GM23248 (cell line): ENCODE data around the gene TRIP6. TPM values are rescaled to one million over a fixed set of nuclear protein-coding genes. Genes with fewer than 3 reads are reported as not detected.
"Not testable (repeated sequence)": the region's sequence is repeated elsewhere in the genome, so short reads cannot be mapped to it uniquely, and the experiment has no call there.

Experiments used
- DNase-seq: peaks from one replicate; pipeline ENCODE4 v3.0.0-alpha.2; 2015
- H2AFZ ChIP-seq: fragments of 200-600 bp; sonication (generic); 2 replicates; pipeline ENCODE4 v1.6.1; 2016; ENCODE audit warnings: antibody characterized with exemption
- H3F3A ChIP-seq: fragments of 200-600 bp; sonication (generic); 2 replicates; pipeline ENCODE4 v1.6.1; 2016; ENCODE audit warnings: mild to moderate bottlenecking, antibody characterized with exemption, mixed run types; ENCODE audit not compliant: insufficient read depth
- H3K27ac ChIP-seq: fragments of 200-600 bp; sonication (generic); 2 replicates; pipeline ENCODE4 v1.5.1; 2016; ENCODE audit warnings: mild to moderate bottlenecking
- H3K27me3 ChIP-seq: fragments of 200-600 bp; sonication (generic); replicated peaks from 2 replicates; pipeline ENCODE4 v1.6.1; 2016; ENCODE audit warnings: mild to moderate bottlenecking; ENCODE audit not compliant: insufficient read depth
- H3K36me3 ChIP-seq: fragments of 200-600 bp; sonication (generic); 2 replicates; pipeline ENCODE4 v1.6.1; 2016; ENCODE audit warnings: low read depth, mild to moderate bottlenecking
- H3K4me1 ChIP-seq: fragments of 200-600 bp; sonication (generic); 2 replicates; pipeline ENCODE4 v1.6.1; 2016; ENCODE audit warnings: mild to moderate bottlenecking; ENCODE audit not compliant: insufficient read depth
- H3K4me2 ChIP-seq: fragments of 200-600 bp; sonication (generic); one replicate; pipeline ENCODE4 v1.6.1; 2016; ENCODE audit warnings: mild to moderate bottlenecking; ENCODE audit not compliant: unreplicated experiment
- H3K4me3 ChIP-seq: fragments of 200-600 bp; sonication (generic); 2 replicates; pipeline ENCODE4 v1.5.1; 2016; ENCODE audit warnings: mild to moderate bottlenecking
- H3K79me2 ChIP-seq: fragments of 200-600 bp; sonication (generic); 2 replicates; pipeline ENCODE4 v1.6.1; 2016; ENCODE audit warnings: mild to moderate bottlenecking; ENCODE audit not compliant: insufficient read depth
- H3K9ac ChIP-seq: fragments of 200-600 bp; sonication (generic); 2 replicates; pipeline ENCODE4 v1.6.1; 2016; ENCODE audit warnings: mild to moderate bottlenecking
- H3K9me2 ChIP-seq: fragments of 200-600 bp; sonication (generic); 2 replicates; pipeline ENCODE4 v1.6.1; 2016; ENCODE audit warnings: mixed run types, mild to moderate bottlenecking, moderate library complexity; ENCODE audit not compliant: insufficient read depth
- H3K9me3 ChIP-seq: fragments of 200-600 bp; sonication (generic); one replicate; pipeline ENCODE4 v1.6.1; 2017; ENCODE audit warnings: low read depth
- H4K20me1 ChIP-seq: fragments of 200-600 bp; sonication (generic); 2 replicates; pipeline ENCODE4 v1.6.0; 2016; ENCODE audit not compliant: insufficient read depth
- EZH2 ChIP-seq: fragments of 200-600 bp; sonication (generic); IDR thresholded peaks from 2 replicates; pipeline ENCODE4 v1.6.1; 2018; ENCODE audit warnings: antibody characterized with exemption, mild to moderate bottlenecking; ENCODE audit not compliant: insufficient read depth, poor library complexity, severe bottlenecking
- EZH2phosphoT487 ChIP-seq: fragments of 200-600 bp; sonication (generic); IDR thresholded peaks from 2 replicates; pipeline ENCODE4 v1.6.1; 2018; ENCODE audit warnings: antibody characterized with exemption, moderate library complexity, mild to moderate bottlenecking, low read depth; ENCODE audit not compliant: insufficient read depth
- WGBS, 2 experiments: methylation state at CpG; one replicate each; pipeline ENCODE4 v1.1.6; 2015 to 2017; ENCODE audit warnings: low lambda C conversion rate in 2 of 2, low coverage in 1 of 2; ENCODE audit errors: missing lambda C conversion rate in 2 of 2; 5-methylcytosine and 5-hydroxymethylcytosine counted together
- in situ Hi-C: fragments of 300-500 bp; cut with MboI; formaldehyde crosslinking; loops from 2 replicates; pipeline ENCODE4 v1.15.0; 2020
- polyA plus RNA-seq: library from polyadenylated mRNA; unstranded; fragments of >200 nt; fragmentation: Nextera tagmentation; extraction: Ambion mirVana; gene quantifications from 2 replicates; pipeline ENCODE4 v1.2.1, GENCODE V29; 2016
- total RNA-seq: library from RNA; depleted of rRNA; stranded (reverse); fragments of >200 nt; shearing (Covaris generic); gene quantifications from 2 replicates; pipeline ENCODE4 v1.2.3, GENCODE V29; 2014

The TRIP6 gene
- total and polyA plus RNA-seq, 2 experiments from 2014 or later, result 68.6 to 113 TPM

DNA sequence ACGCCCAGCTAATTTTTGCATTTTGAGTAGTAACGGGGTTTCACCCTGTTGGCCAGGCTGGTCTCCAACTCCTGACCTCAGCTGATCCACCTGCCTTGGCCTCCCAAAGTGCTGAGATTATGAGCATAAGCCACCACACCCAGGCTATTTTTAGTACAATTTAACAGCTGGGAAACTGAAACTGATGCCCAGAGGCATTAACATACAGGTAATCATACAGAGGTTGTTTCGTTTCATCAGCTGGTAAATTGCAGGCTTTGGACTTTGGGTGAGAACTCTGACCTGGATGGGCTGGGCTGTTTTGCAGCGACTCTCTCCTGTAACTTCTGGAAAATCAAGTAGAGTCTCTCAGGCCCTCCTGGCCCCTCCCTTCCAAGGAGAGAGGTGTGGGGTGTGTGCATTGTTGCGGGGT lies 34.7 kb downstream of the TRIP6 start:
- H2AFZ ChIP-seq, result no peak overlapping the region

GRCh38 chr7:100902638-100903037 lies 35.5 kb downstream of the TRIP6 start:
- Histone ChIP-seq H3K9me2 (no peaks in the 10 kb centered on the region), H3K9me3 (no peaks in the 10 kb centered on the region), H3K4me2 (no peak overlapping the region), H3K4me3 (no peak overlapping the region), H3F3A (no peaks in the 10 kb centered on the region), H3K9ac (no peak overlapping the region), H3K4me1 (no peaks in the 10 kb centered on the region), H3K36me3 (no peaks in the 10 kb centered on the region), H3K27ac (no peak overlapping the region), H2AFZ (no peak overlapping the region), H3K79me2 (no peaks in the 10 kb centered on the region), H4K20me1 (no peaks in the 10 kb centered on the region), H3K27me3 (peaks cover 20% of the 10 kb centered on the region)
- WGBS, 2 experiments, result 74 to 76% methylated on average over 7 of the region's 7 CpGs
- no peak for TF ChIP-seq EZH2phosphoT487
- TF ChIP-seq EZH2, result no peak
- in situ Hi-C loops, result loop anchor here (5.0 kb wide), 1 partner anchor 150 kb away; no protein-coding TSS in a partner anchor
- DNase-seq, result no peak

More for the DNA sequence above, 34.7 kb downstream of the TRIP6 start:
- Histone ChIP-seq H4K20me1 (no peaks in the 10 kb centered on the region), H3K9me3 (no peaks in the 10 kb centered on the region), H3K9ac (no peak overlapping the region), H3K27me3 (peaks cover 24% of the 10 kb centered on the region), H3K36me3 (no peaks in the 10 kb centered on the region), H3K4me1 (no peaks in the 10 kb centered on the region), H3K27ac (no peak overlapping the region), H3K4me3 (no peak overlapping the region), H3K9me2 (no peaks in the 10 kb centered on the region), H3K4me2 (no peak overlapping the region), H3F3A (no peaks in the 10 kb centered on the region), H3K79me2 (no peaks in the 10 kb centered on the region)
- in situ Hi-C loops, result loop anchor here (5.0 kb wide), 1 partner anchor 150 kb away; no protein-coding TSS in a partner anchor
- 49 to 59% methylated on average over 5 of the region's 5 CpGs for WGBS, 2 experiments
- TF ChIP-seq EZH2phosphoT487 (no peak), EZH2 (no peak)
- no peak for DNase-seq

DNA sequence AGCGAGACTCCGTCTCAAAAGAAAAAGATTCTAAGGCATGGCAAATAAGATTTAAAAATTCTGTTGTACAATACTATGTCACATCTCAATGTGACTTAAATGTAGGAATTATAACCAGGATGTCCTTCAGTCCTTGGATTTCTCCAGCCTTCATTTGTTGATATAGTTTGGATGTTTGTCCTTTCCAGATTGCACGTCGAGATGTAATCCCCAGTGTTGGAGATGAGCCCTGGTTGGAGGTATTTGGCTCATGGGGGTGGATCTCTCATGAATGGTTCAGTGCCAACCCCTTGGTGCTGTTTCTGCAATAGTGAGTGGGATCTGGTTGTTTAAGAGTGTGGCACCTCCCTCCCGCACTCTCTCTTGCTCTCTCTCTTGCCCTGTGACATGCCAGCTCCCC lies 41.3 kb downstream of the TRIP6 start:
- Histone ChIP-seq H3K36me3 (no peaks in the 10 kb centered on the region), H4K20me1 (no peaks in the 10 kb centered on the region), H3K9ac (no peak overlapping the region), H3K27me3 (no peaks in the 10 kb centered on the region; the same call in 1 of the 2 replicates), H3K27ac (no peak overlapping the region), H3K79me2 (no peaks in the 10 kb centered on the region), H3K4me2 (no peak overlapping the region), H3K9me3 (no peaks in the 10 kb centered on the region), H3K9me2 (no peaks in the 10 kb centered on the region), H3F3A (no peaks in the 10 kb centered on the region), H3K4me1 (no peaks in the 10 kb centered on the region), H2AFZ (no peak overlapping the region), H3K4me3 (no peak overlapping the region)
- DNase-seq, result no peak
- TF ChIP-seq EZH2phosphoT487 (no peak), EZH2 (no peak)
- WGBS, 2 experiments, result 62 to 67% methylated on average over 5 of the region's 5 CpGs
- in situ Hi-C loops, result no loop called here

DNA sequence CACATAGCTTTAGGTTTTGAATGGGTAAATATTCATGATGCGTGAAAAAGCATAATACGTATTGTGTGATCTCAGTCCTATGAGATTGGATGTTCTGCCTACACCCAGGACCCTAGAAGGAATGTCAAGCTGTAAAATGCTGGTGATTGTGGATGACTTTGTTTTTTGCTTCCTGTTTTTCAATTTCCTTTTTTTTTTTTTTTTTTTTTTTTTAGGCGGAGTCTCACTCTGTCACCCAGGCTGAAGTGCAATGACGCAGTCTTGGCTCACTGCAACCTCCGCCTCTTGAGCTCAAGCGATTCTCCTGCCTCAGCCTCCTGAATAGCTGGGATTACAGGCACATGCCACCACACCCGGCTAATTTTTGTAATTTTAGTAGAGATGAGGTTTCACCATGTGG lies 43.3 kb downstream of the TRIP6 start:
- H3F3A ChIP-seq, in situ Hi-C loops, H3K9ac ChIP-seq, H2AFZ ChIP-seq, H3K4me2 ChIP-seq, H3K36me3 ChIP-seq, H3K27me3 ChIP-seq, H3K9me2 ChIP-seq, H4K20me1 ChIP-seq, H3K4me1 ChIP-seq, H3K79me2 ChIP-seq, H3K27ac ChIP-seq, DNase-seq, H3K9me3 ChIP-seq, H3K4me3 ChIP-seq: not testable (repeated sequence)
- 60 to 69% methylated on average over 5 to 7 of the region's 7 CpGs for WGBS, 2 experiments

GRCh38 chr7:100911484-100911883 lies 44.3 kb downstream of the TRIP6 start:
- no peaks in the 10 kb centered on the region for H4K20me1 ChIP-seq
- no peaks in the 10 kb centered on the region for H3F3A ChIP-seq
- H3K4me1 ChIP-seq, result 0 out of 2 replicates have a peak, but pooled peaks cover 4% of the 10 kb centered on the region
- H3K27me3 ChIP-seq, result no peaks in the 10 kb centered on the region; the same call in 1 of the 2 replicates
- no peak for TF ChIP-seq EZH2phosphoT487
- TF ChIP-seq EZH2, result no peak
- WGBS, 2 experiments, result 57 to 61% methylated on average over 3 of the region's 3 CpGs
- no peaks in the 10 kb centered on the region for H3K79me2 ChIP-seq
- H3K4me3 ChIP-seq, result no peak overlapping the region
- H2AFZ ChIP-seq, result no peak overlapping the region
- no peak overlapping the region for H3K9ac ChIP-seq
- no peak overlapping the region for H3K27ac ChIP-seq
- in situ Hi-C loops, result no loop called here
- H3K9me2 ChIP-seq, result no peaks in the 10 kb centered on the region
- DNase-seq, result no peak
- no peaks in the 10 kb centered on the region for H3K36me3 ChIP-seq
- no peak overlapping the region for H3K4me2 ChIP-seq
- no peaks in the 10 kb centered on the region for H3K9me3 ChIP-seq
